ENCODE measurements around the gene SMARCA2.

GRCh38 chr9:2125906-2126305, 110.8 kb downstream of the SMARCA2 start:
- TF ChIP-seq CTCF (IDR thresholded peaks at IDR 0.05) (no peak), POLR2AphosphoS5 (IDR thresholded peaks at IDR 0.05) (no peak), POLR2A (IDR thresholded peaks at IDR 0.05) (no peak), EP300 (IDR thresholded peaks at IDR 0.05) (no peak)

Measured in upper lobe of left lung (tissue), 4 donors.